GM12878 (cell line): ENCODE results near the gene MYO1E. TPM values are rescaled to one million over a fixed set of nuclear protein-coding genes. Genes with fewer than 3 reads are reported as not detected.
A peak's percentile ranks its signal among the peaks of the same experiment; 100 is the strongest.

ENCODE experiments used
- ATAC-seq: fragments of 200-7000 bp; cut with Tn5 transposase; 3 replicates; pipeline ENCODE4 v1.9.1; 2020; ENCODE audit warnings: mild to moderate bottlenecking, moderate library complexity
- BruUV-seq: library from RNA; stranded (reverse); fragments of 400-500 nt; replicated peaks from 2 replicates; lab custom pipeline; 2021; lab: Mats Ljungman, UMichigan
- CTCF ChIA-PET: fragments of 300-600 bp; sonication (Branson Sonifier 250); formaldehyde crosslinking; extraction: SDS; loops from one replicate; lab custom pipeline; 2021; ENCODE audit warnings: inconsistent platforms; lab: Yijun Ruan, JAX
- POLR2A ChIA-PET: fragments of 350-600 bp; formaldehyde crosslinking; extraction: SDS; loops from one replicate; lab custom pipeline; 2021; ENCODE audit warnings: inconsistent platforms; lab: Charles Lee
- RAD21 ChIA-PET: fragments of 300-600 bp; sonication (Branson Sonifier 250); formaldehyde crosslinking; loops from one replicate; lab custom pipeline; 2023; ENCODE audit warnings: antibody characterized with exemption; ENCODE audit not compliant: unreplicated experiment; lab: Charles Lee
- SMC1A ChIA-PET: fragments of 300-600 bp; sonication (Branson Sonifier 250); formaldehyde crosslinking; loops from one replicate; lab custom pipeline; 2023; ENCODE audit not compliant: unreplicated experiment, uncharacterized antibody; lab: Charles Lee
- DNase-seq: peaks from one replicate; pipeline ENCODE4 v3.0.0-alpha.2; 2011; ENCODE audit warnings: low read depth, low spot score
- FAIRE-seq: peaks from 3 replicates; lab custom pipeline; 2011; peaks lifted over from hg19 to GRCh38; lab: Jason Lieb, UNC
- H2AFZ ChIP-seq: 2 replicates; pipeline ENCODE4 v1.6.0; 2011; ENCODE audit warnings: low read depth, low read length, control low read depth; ENCODE audit not compliant: control insufficient read depth
- H3K27ac ChIP-seq: 2 replicates; pipeline ENCODE4 v1.5.1; 2011; ENCODE audit warnings: control low read depth; ENCODE audit not compliant: control insufficient read depth, insufficient read depth
- H3K27me3 ChIP-seq, 2 experiments: replicated peaks in 1 of 2; 2 replicates each; pipeline versions ENCODE4 v1.6.0 to v1.6.1; 2011; ENCODE audit warnings: low read length in 1 of 2; ENCODE audit not compliant: control insufficient read depth in 2 of 2, insufficient read depth in 2 of 2
- H3K36me3 ChIP-seq, 2 experiments: 2 replicates each; pipeline ENCODE4 v1.5.1; 2011; ENCODE audit warnings: low read length in 1 of 2; ENCODE audit not compliant: control insufficient read depth in 2 of 2, insufficient read depth in 2 of 2
- H3K4me1 ChIP-seq: 2 replicates; pipeline ENCODE4 v1.6.1; 2011; ENCODE audit warnings: mild to moderate bottlenecking, low read length, moderate library complexity, mixed read lengths; ENCODE audit not compliant: control insufficient read depth, insufficient read depth
- H3K4me2 ChIP-seq: 2 replicates; pipeline ENCODE4 v1.6.0; 2011; ENCODE audit warnings: control low read depth; ENCODE audit not compliant: control insufficient read depth, insufficient read depth
- H3K4me3 ChIP-seq: fragments of 200-600 bp; sonication (generic); 2 replicates; pipeline ENCODE4 v1.5.1; 2016
- H3K79me2 ChIP-seq: 2 replicates; pipeline ENCODE4 v1.6.0; 2011; ENCODE audit warnings: low read length; ENCODE audit not compliant: control insufficient read depth, insufficient read depth
- H3K9ac ChIP-seq: 2 replicates; pipeline ENCODE4 v1.8.0; 2011; ENCODE audit warnings: low read length, control low read depth, mixed read lengths; ENCODE audit not compliant: control insufficient read depth, insufficient read depth
- H3K9me3 ChIP-seq: replicated peaks from 3 replicates; pipeline ENCODE4 v1.5.1; 2011; ENCODE audit warnings: mild to moderate bottlenecking, low read length; ENCODE audit not compliant: control insufficient read depth, insufficient read depth
- H4K20me1 ChIP-seq: 2 replicates; pipeline ENCODE4 v1.6.0; 2011; ENCODE audit not compliant: control insufficient read depth, insufficient read depth
- BRCA1 ChIP-seq: IDR thresholded peaks from 2 replicates; pipeline ENCODE4 v1.6.1; 2011; ENCODE audit warnings: low read depth, low read length, improper control_type of control experiment
- HDAC2 ChIP-seq: fragments of 200-600 bp; sonication (generic); IDR thresholded peaks from 2 replicates; pipeline ENCODE4 v1.6.1; 2017
- MEF2B ChIP-seq: fragments of 450-650 bp; IDR thresholded peaks from 2 replicates; pipeline ENCODE4 v1.6.1; 2018; ENCODE audit warnings: mild to moderate bottlenecking, moderate library complexity; ENCODE audit not compliant: partially characterized antibody, poor library complexity, severe bottlenecking
- PML ChIP-seq: IDR thresholded peaks from 2 replicates; pipeline ENCODE4 v1.6.1; 2012; ENCODE audit warnings: low read length, inconsistent platforms
- POLR2AphosphoS5 ChIP-seq: IDR thresholded peaks from 2 replicates; pipeline ENCODE4 v1.6.1; 2011; ENCODE audit warnings: mild to moderate bottlenecking, low read length, inconsistent platforms
- RELA ChIP-seq: fragments of 450-650 bp; IDR thresholded peaks from 2 replicates; pipeline ENCODE4 v1.8.0; 2014; ENCODE audit warnings: borderline replicate concordance; ENCODE audit not compliant: partially characterized antibody
- RFX5 ChIP-seq: IDR thresholded peaks from 2 replicates; pipeline ENCODE4 v1.6.1; 2011; ENCODE audit warnings: low read depth, low read length, improper control_type of control experiment
- ZNF622 ChIP-seq: fragments of 450-650 bp; IDR thresholded peaks from 2 replicates; pipeline ENCODE4 v1.6.1; 2017; ENCODE audit warnings: mild to moderate bottlenecking, inconsistent platforms
- WGBS: methylation state at CpG from one replicate; pipeline ENCODE4 v1.1.6; 2016; ENCODE audit warnings: low lambda C conversion rate; ENCODE audit not compliant: insufficient replicate concordance, insufficient coverage; ENCODE audit errors: missing lambda C conversion rate; 5-methylcytosine and 5-hydroxymethylcytosine counted together
- in situ Hi-C: fragments of 300-500 bp; cut with MboI; formaldehyde crosslinking; loops from 9 replicates; pipeline ENCODE4 v1.14.3; 2018; ENCODE audit warnings: mixed read lengths
- intact Hi-C: fragments of 100-400 bp; cut with micrococcal nuclease; formaldehyde crosslinking; loops from one replicate; pipeline ENCODE4 v1.14.2; 2022; ENCODE audit not compliant: unreplicated experiment
- polyA plus RNA-seq, 11 experiments: library from polyadenylated mRNA; depleted of rRNA in 4 of 11; unstranded in 6 of 11; stranded (reverse) in 5 of 11; fragments of >200 nt; fragmentation: Nextera tagmentation in 4 of 11; fragmentation: Illumina TruSeq in 1 of 11; extraction: Ambion mirVana in 4 of 11; extraction: Trizol in 1 of 11; gene quantifications; 1 replicate in 1 of 11; 2 replicates in 10 of 11; pipeline versions ENCODE4 v1.2.1 to v1.2.3, GENCODE V29; 2011 to 2016; ENCODE audit warnings: inconsistent platforms in 2 of 11, missing spikeins in 2 of 11, low read depth in 1 of 11
- total RNA-seq, 4 experiments: library from RNA; depleted of rRNA in 3 of 4; stranded (reverse); fragments of >200 nt in 3 of 4; fragmentation: Illumina TruSeq in 1 of 4; extraction: Trizol in 1 of 4; gene quantifications; 2 replicates each; pipeline versions ENCODE4 v1.2.1 to v1.2.3, GENCODE V29; 2013 to 2021

The MYO1E gene
- total and polyA plus RNA-seq, 10 of the 15 experiments (the other 5 are each of a cell fraction or from before 2014, with no cell fraction given): 10.3 to 266 (median 64.9) TPM

DNA sequence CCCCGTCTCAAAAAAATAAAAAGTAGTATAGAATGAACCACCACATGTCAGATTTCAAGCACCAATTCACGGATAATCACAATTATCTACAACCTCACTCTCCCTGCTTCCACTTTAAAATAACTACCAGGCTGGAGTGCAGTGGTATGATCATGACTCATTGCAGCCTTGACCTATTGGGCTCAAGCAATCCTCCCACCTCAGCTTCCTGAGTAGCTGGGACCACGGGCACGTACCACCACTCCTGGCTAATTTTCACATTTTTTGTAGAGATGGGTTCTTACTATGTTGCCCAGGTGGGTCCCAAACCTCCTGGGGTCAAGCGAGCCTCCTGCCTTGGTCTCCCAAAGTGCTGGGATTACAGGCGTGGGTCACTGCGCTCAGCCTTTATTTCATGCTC is 204.1 kb downstream of the MYO1E start:
- no peak for TF ChIP-seq RELA
- 0 out of 2 replicates have a peak, but pooled peaks have one; percentile 21 for TF ChIP-seq POLR2AphosphoS5
- no peak for TF ChIP-seq HDAC2
- TF ChIP-seq BRCA1: no peak
- no peak for TF ChIP-seq ZNF622
- TF ChIP-seq PML: no peak
- no peak for TF ChIP-seq RFX5
- TF ChIP-seq MEF2B: no peak
- H3K4me1 ChIP-seq: peaks cover 3% of the 10 kb centered on the region; the same call in 1 of the 2 replicates
- H3K9ac ChIP-seq: no peak overlapping the region
- no peak overlapping the region for H3K27ac ChIP-seq
- ChIA-PET CTCF (interaction anchor here (3.2 kb wide), 1 partner anchor 324 kb away, joined by 10 read pairs; no protein-coding TSS in a partner anchor), POLR2A (no interaction called here), SMC1A (no interaction called here), RAD21 (no interaction called here)
- ATAC-seq (no peak), DNase-seq (no peak), FAIRE-seq (no peak)
- in situ Hi-C loops: no loop called here
- WGBS: 97% methylated on average over 7 of the region's 7 CpGs
- intact Hi-C loops: no loop called here
- H4K20me1 ChIP-seq: no peaks in the 10 kb centered on the region
- no peak overlapping the region for H3K4me3 ChIP-seq
- no peaks in the 10 kb centered on the region for H3K79me2 ChIP-seq
- H3K36me3 ChIP-seq: peaks cover 10 to 43% of the 10 kb centered on the region in 2 experiments
- no peak overlapping the region for H2AFZ ChIP-seq
- H3K9me3 ChIP-seq: no peaks in the 10 kb centered on the region; the same call in 2 of the 3 replicates
- BruUV-seq: no TSS peak
- no peak overlapping the region for H3K4me2 ChIP-seq
- H3K27me3 ChIP-seq: no peaks in the 10 kb centered on the region
